Loucy (cell line): ENCODE results near the gene BPIFB3.

Experiments used
- EZH2phosphoT487 ChIP-seq: fragments of 200-600 bp; IDR thresholded peaks from 2 replicates; pipeline ENCODE4 v1.6.1; 2018; ENCODE audit warnings: antibody characterized with exemption, mild to moderate bottlenecking, moderate library complexity, borderline replicate concordance
- TF ChIP-seq, protein P1 (sequence below): fragments of 200-600 bp; sonication (generic); conservative IDR thresholded peaks from 2 replicates; pipeline ENCODE4 v1.5.1; 2014; ENCODE audit warnings: mild to moderate bottlenecking, antibody characterized with exemption, low read length

- TF ChIP-seq, protein P1, sequence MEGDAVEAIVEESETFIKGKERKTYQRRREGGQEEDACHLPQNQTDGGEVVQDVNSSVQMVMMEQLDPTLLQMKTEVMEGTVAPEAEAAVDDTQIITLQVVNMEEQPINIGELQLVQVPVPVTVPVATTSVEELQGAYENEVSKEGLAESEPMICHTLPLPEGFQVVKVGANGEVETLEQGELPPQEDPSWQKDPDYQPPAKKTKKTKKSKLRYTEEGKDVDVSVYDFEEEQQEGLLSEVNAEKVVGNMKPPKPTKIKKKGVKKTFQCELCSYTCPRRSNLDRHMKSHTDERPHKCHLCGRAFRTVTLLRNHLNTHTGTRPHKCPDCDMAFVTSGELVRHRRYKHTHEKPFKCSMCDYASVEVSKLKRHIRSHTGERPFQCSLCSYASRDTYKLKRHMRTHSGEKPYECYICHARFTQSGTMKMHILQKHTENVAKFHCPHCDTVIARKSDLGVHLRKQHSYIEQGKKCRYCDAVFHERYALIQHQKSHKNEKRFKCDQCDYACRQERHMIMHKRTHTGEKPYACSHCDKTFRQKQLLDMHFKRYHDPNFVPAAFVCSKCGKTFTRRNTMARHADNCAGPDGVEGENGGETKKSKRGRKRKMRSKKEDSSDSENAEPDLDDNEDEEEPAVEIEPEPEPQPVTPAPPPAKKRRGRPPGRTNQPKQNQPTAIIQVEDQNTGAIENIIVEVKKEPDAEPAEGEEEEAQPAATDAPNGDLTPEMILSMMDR, result no peak
- TF ChIP-seq EZH2phosphoT487, result no peak
Measured at GRCh38 chr20:33065785-33066184, 12.1 kb downstream of the BPIFB3 start.
